BJ (cell line): ENCODE measurements around the gene ARHGEF9. TPM values are rescaled to one million over a fixed set of nuclear protein-coding genes. Genes with fewer than 3 reads are reported as not detected.

Experiments
- CTCF ChIA-PET: fragments of 350-600 bp; formaldehyde crosslinking; extraction: SDS; loops from one replicate; lab custom pipeline; 2021; ENCODE audit warnings: antibody characterized with exemption, inconsistent platforms; lab: Yijun Ruan, JAX
- POLR2A ChIA-PET: fragments of 300-600 bp; sonication (Branson Sonifier 250); formaldehyde crosslinking; extraction: SDS; loops from one replicate; lab custom pipeline; 2021; ENCODE audit warnings: antibody characterized with exemption; lab: Charles Lee
- DNase-seq: peaks from one replicate; pipeline ENCODE4 v3.0.0-alpha.2; 2011; ENCODE audit warnings: low read depth
- H3K27me3 ChIP-seq: 2 replicates; pipeline ENCODE4 v1.6.0; 2011; ENCODE audit warnings: low read length; ENCODE audit not compliant: control insufficient read depth, insufficient read depth
- H3K36me3 ChIP-seq: 2 replicates; pipeline ENCODE4 v1.5.1; 2011; ENCODE audit warnings: low read length; ENCODE audit not compliant: control insufficient read depth, insufficient read depth
- H3K4me3 ChIP-seq: 2 replicates; pipeline ENCODE4 v1.5.1; 2011; ENCODE audit warnings: low read depth, mild to moderate bottlenecking, control low read depth, low read length
- polyA plus RNA-seq: library from polyadenylated mRNA; depleted of rRNA; stranded (reverse); fragments of >200 nt; gene quantifications from 2 replicates; pipeline ENCODE4 v1.2.3, GENCODE V29; 2011
- small RNA-seq: library from RNA; depleted of rRNA; stranded (forward); fragments of <200 nt; gene quantifications from one replicate; pipeline ENCODE3, GENCODE V24; 2012; ENCODE audit warnings: low replicate concordance, low read depth; ENCODE audit not compliant: insufficient read length
- TF ChIP-seq, protein P1 (sequence below): IDR thresholded peaks from 2 replicates; pipeline ENCODE4 v1.5.1; 2011; ENCODE audit warnings: low read depth, mild to moderate bottlenecking, control low read depth, inconsistent platforms, low read length, moderate library complexity; ENCODE audit not compliant: insufficient read depth

ARHGEF9 gene
- polyA plus RNA-seq, 1 experiment = 17.6 TPM

DNA sequence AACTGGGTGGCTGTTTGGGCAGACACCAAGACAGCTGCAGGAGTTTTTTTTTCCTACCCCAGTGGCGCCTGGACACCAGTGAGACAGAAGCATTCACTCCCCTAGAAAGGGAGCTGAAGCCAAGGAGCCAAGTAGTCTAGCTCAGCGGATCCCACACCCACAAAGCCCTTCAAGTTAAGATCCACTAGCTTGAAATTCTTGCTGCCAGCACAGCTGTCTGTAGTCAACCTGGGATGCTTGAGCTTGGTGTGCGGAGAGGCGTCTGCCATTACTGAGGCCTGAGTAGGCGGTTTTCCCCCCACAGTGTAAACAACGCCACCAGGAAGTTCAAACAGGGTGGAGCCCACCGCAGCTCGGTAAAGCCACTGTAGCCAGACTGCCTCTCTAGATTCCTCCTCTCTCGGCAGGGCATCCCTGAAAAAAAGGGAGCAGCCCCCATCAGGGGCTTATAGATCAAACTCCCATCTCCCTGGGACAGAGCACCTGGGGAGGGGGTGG is 171.4 kb downstream of the ARHGEF9 start:
- CTCF ChIA-PET = no interaction called here
- no peak for DNase-seq
- POLR2A ChIA-PET = no interaction called here
- H3K4me3 ChIP-seq = no peak overlapping the region
- no peaks in the 10 kb centered on the region for H3K27me3 ChIP-seq
- H3K36me3 ChIP-seq = no peaks in the 10 kb centered on the region
- TF ChIP-seq, protein P1, sequence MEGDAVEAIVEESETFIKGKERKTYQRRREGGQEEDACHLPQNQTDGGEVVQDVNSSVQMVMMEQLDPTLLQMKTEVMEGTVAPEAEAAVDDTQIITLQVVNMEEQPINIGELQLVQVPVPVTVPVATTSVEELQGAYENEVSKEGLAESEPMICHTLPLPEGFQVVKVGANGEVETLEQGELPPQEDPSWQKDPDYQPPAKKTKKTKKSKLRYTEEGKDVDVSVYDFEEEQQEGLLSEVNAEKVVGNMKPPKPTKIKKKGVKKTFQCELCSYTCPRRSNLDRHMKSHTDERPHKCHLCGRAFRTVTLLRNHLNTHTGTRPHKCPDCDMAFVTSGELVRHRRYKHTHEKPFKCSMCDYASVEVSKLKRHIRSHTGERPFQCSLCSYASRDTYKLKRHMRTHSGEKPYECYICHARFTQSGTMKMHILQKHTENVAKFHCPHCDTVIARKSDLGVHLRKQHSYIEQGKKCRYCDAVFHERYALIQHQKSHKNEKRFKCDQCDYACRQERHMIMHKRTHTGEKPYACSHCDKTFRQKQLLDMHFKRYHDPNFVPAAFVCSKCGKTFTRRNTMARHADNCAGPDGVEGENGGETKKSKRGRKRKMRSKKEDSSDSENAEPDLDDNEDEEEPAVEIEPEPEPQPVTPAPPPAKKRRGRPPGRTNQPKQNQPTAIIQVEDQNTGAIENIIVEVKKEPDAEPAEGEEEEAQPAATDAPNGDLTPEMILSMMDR = no peak

DNA sequence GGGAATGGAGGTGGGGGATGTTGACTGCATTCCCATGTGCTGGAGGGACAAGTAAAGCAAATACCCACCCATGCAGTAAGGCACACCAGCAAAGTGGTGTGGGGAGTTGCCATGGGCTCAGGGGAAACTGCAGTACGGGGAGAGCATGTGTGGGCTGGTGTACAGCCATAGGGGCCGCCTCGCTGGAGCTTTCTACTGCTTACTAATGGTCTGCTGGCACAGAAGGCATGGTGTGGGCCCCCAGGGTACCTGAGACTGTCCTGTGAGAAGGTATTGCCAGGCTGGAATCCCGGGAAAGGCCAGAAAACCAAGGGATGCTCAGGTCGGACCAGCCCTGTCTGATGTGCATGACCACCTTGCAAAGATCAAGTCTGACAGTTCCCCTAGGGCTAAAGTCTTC is 199.1 kb downstream of the ARHGEF9 start:
- Histone ChIP-seq H3K36me3 (no peaks in the 10 kb centered on the region), H3K4me3 (no peak overlapping the region), H3K27me3 (no peaks in the 10 kb centered on the region)
- ChIA-PET CTCF (no interaction called here), POLR2A (no interaction called here)
- no peak for DNase-seq
- TF ChIP-seq, protein P1 = no peak

Small RNAs within 50 kb of the gene (small RNA-seq; reads per million reads assigned to genes)
- gene MIR1468 = 23.0 reads per million, percentile 85 among the genes with 10 or more reads in this experiment
